PFSK-1 (cell line): ENCODE data around the gene KCNQ1.

Experiments
- FOXP2 ChIP-seq: optimal IDR thresholded peaks from 2 replicates; pipeline ENCODE3; 2011; ENCODE audit warnings: borderline replicate concordance, control low read depth, inconsistent platforms; ENCODE audit not compliant: insufficient read depth; ENCODE audit errors: extremely low read length, extremely low read depth
- POLR2AphosphoS5 ChIP-seq: IDR thresholded peaks from 2 replicates; pipeline ENCODE4 v1.6.1; 2012; ENCODE audit warnings: low read depth, mild to moderate bottlenecking, control low read depth, low read length, moderate library complexity
- SIN3A ChIP-seq: IDR thresholded peaks from 2 replicates; pipeline ENCODE4 v1.6.1; 2012; ENCODE audit warnings: mild to moderate bottlenecking, low read length, moderate library complexity, borderline replicate concordance; ENCODE audit not compliant: insufficient read depth
- TAF1 ChIP-seq: IDR thresholded peaks from 2 replicates; pipeline ENCODE4 v1.6.1; 2012; ENCODE audit warnings: low read length, control low read depth, borderline replicate concordance; ENCODE audit not compliant: insufficient read depth
- TF ChIP-seq, protein P1 (sequence below), 2 experiments: IDR thresholded peaks; 2 replicates each; pipeline versions ENCODE4 v1.6.1 to v1.8.0; 2011 to 2012; ENCODE audit warnings: low read depth in 2 of 2, low read length in 2 of 2, control low read depth in 1 of 2, inconsistent platforms in 1 of 2, mild to moderate bottlenecking in 1 of 2, moderate library complexity in 1 of 2; ENCODE audit not compliant: insufficient read depth in 1 of 2

KCNQ1 gene

DNA sequence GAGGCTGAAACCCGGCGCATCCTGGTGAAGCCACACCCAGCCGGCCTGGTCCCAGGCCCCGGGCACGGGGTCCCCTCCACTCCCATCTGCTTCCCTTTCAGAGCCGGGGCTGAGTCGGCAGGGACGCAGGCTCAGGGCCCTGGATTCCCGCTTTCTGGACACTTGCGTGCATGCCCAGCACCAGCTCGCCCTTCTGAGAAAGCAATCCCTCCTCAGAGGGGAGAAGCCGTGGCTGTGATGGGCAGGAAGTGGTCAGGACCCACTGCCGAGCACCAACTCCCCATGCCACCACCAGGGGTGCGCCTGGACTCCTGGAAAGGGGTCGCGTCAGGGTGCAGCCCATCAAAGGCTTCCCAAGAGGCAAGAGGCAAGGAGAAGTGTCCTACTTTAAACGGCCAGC is 425.7 kb downstream of the KCNQ1 start:
- no peak for TF ChIP-seq POLR2AphosphoS5
- no peak for TF ChIP-seq SIN3A
- TF ChIP-seq TAF1, result no peak
- TF ChIP-seq FOXP2, result no peak
- TF ChIP-seq, protein P1, sequence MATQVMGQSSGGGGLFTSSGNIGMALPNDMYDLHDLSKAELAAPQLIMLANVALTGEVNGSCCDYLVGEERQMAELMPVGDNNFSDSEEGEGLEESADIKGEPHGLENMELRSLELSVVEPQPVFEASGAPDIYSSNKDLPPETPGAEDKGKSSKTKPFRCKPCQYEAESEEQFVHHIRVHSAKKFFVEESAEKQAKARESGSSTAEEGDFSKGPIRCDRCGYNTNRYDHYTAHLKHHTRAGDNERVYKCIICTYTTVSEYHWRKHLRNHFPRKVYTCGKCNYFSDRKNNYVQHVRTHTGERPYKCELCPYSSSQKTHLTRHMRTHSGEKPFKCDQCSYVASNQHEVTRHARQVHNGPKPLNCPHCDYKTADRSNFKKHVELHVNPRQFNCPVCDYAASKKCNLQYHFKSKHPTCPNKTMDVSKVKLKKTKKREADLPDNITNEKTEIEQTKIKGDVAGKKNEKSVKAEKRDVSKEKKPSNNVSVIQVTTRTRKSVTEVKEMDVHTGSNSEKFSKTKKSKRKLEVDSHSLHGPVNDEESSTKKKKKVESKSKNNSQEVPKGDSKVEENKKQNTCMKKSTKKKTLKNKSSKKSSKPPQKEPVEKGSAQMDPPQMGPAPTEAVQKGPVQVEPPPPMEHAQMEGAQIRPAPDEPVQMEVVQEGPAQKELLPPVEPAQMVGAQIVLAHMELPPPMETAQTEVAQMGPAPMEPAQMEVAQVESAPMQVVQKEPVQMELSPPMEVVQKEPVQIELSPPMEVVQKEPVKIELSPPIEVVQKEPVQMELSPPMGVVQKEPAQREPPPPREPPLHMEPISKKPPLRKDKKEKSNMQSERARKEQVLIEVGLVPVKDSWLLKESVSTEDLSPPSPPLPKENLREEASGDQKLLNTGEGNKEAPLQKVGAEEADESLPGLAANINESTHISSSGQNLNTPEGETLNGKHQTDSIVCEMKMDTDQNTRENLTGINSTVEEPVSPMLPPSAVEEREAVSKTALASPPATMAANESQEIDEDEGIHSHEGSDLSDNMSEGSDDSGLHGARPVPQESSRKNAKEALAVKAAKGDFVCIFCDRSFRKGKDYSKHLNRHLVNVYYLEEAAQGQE (IDR thresholded peaks at IDR 0.05; ENCODE audit: insufficient read depth in 1 of 2, low read depth in 2 of 2, low read length in 2 of 2), result no peak

DNA sequence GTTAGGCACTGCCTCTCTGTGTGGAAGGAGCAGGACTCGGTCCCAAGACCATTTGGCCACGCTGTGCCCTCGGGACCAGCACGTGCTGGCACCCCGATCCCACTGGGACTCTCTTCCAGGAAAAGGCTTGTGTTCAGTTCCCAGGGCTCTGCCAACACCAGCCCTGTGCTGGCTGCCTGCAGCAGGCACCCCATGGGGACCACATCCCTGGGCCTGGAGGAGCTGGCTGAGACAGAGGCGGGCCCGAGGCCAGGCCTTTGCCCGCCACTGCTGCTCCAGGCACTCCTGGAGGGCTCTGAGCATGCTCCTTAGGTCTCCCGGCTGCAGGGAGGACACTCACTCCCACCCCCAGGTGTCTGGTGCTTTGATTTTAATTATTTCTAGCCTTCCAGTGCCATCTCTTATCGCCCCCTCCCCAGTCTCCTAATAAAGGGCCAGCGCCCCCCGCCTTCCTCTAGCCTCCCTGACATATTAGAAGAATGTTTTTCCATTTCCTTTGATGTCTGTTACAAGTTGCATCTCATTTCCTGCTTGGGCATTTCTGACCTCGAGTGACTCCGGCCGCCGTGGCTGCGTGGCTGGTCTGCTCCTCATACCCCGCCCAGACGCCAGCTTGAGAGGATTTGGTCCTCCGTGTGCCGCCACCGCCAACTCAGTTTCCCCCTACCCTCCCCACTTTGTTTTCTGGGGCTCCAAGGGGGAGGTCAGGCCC is 426.3 kb downstream of the KCNQ1 start:
- TF ChIP-seq SIN3A (no peak), FOXP2 (no peak), POLR2AphosphoS5 (no peak), TAF1 (no peak)
- TF ChIP-seq, protein P1 (IDR thresholded peaks at IDR 0.05; ENCODE audit: insufficient read depth in 1 of 2, low read depth in 2 of 2, low read length in 2 of 2), result no peak

DNA sequence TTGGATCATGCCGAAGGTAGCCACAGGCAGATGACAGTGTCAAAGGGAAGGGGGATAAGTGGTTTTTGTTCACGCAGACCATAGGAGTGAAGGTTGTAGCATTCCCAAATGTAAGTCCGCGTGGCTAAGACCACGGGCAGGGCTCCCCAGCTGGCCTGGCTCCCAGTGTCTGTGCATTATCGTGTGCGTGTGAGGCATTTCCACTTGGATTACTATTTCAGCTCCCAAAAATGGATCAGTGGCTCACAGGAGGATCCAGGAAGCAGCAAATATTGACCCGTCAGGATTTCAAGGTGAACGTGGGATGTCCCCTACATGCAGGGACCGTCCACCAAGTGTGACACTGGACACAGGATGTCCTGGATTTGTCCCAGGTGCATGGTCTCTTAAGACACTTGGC is 430.2 kb downstream of the KCNQ1 start:
- TF ChIP-seq TAF1 (no peak), FOXP2 (no peak), SIN3A (no peak), POLR2AphosphoS5 (no peak)
- TF ChIP-seq, protein P1 (IDR thresholded peaks at IDR 0.05; ENCODE audit: insufficient read depth in 1 of 2, low read depth in 2 of 2, low read length in 2 of 2), result no peak

DNA sequence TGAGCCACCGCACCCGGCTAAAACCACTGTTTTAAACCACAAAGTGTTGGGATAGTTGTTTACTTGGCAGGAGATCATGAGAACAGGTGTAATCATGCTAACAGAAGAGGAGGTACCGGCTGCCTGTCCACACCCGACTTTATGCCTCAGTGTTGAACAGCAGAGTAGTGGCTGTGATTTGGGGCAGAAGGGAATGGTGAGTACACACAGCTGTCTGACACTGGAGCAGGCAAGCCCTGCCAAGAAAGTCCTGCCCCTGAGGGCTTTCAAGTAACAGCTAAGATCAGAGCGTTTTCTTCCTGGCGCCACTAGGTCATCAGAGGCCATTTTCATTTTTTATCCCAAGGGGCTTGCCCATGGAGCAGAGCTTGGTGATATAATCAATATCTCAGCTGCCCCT is 432.7 kb downstream of the KCNQ1 start:
- no peak for TF ChIP-seq SIN3A
- TF ChIP-seq POLR2AphosphoS5, result no peak
- no peak for TF ChIP-seq FOXP2
- TF ChIP-seq, protein P1 (IDR thresholded peaks at IDR 0.05; ENCODE audit: insufficient read depth in 1 of 2, low read depth in 2 of 2, low read length in 2 of 2), result no peak
- TF ChIP-seq TAF1, result no peak

DNA sequence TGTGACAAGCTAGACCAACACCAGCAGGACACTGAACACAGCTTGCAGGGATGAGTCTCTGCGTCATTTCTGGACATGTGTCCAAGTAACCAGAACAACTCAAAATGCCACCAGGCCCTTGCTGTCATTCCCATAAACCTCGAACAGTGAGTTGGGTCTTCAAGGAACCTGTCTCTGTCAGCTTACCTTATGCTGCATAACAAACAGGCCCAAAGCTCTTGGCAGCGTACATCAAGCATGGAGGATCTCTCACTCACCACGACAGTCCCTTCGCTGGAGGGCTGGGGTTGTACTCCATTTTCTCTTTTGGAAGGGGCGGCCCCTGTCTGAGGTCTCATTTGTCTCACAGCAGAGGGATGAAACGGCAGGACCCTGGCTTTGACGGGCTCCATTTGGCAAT is 434.0 kb downstream of the KCNQ1 start:
- TF ChIP-seq POLR2AphosphoS5, result no peak
